AG04449 (cell line): Measurements from ENCODE around the gene SH3YL1.

Experiments
- CTCF ChIA-PET: fragments of 350-600 bp; formaldehyde crosslinking; extraction: SDS; loops from one replicate; lab custom pipeline; 2021; ENCODE audit warnings: antibody characterized with exemption; lab: Yijun Ruan, JAX
- POLR2A ChIA-PET: fragments of 400-600, 350-600 bp; formaldehyde crosslinking; extraction: SDS; loops from one replicate; lab custom pipeline; 2020; ENCODE audit warnings: antibody characterized with exemption, inconsistent platforms; lab: Yijun Ruan, JAX
- DNase-seq: peaks from one replicate; pipeline ENCODE4 v3.0.0-alpha.2; 2010; ENCODE audit warnings: low read depth, low spot score
- H3K4me3 ChIP-seq: 2 replicates; pipeline ENCODE4 v1.5.1; 2011; ENCODE audit warnings: low read depth, mild to moderate bottlenecking, control low read depth, low read length
- TF ChIP-seq, protein P1 (sequence below): IDR thresholded peaks from one replicate; pipeline ENCODE4 v1.5.1; 2011; ENCODE audit warnings: mild to moderate bottlenecking, moderate library complexity, low read length, control low read depth, inconsistent platforms; ENCODE audit not compliant: insufficient read depth; ENCODE audit errors: missing control alignments

Gene SH3YL1

DNA sequence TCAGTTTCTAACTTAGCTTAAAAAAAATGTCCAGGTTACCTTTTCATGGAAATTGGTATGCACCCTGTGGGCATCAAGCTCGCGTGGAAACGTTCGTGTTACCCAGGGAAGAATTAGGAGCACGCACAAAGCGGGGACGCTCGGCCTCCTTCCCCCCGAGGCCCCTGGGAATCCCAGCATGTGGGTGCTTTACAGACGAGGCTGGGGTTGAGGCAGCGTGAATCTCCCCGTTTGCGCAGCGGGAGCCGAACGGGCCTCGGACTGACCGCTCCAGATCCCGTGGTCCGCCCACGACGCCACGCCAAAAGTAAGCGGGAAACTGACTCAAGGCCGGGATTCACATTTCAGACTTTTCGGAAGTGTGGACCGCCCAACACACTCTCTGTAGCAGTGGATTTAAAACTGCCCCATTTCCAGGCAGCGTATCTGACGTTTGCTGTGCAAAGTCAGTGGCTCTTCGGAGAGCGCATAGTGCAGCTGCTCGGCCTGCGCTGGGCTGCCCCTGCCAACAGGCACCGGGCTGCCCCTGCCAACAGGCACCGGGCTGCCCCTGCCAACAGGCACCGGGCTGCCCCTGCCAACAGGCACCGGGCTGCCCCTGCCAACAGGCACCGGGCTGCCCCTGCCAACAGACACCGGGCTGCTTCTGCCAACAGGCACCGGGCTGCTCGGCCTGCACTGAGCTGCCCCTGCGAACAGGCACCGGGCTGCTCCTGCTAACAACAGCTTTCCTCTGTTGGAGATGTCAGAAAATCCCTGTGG, 49.7 kb downstream of the SH3YL1 start:
- CTCF ChIA-PET = no interaction called here
- DNase-seq = no peak
- H3K4me3 ChIP-seq = no peak overlapping the region
- POLR2A ChIA-PET = no interaction called here
- TF ChIP-seq, protein P1, sequence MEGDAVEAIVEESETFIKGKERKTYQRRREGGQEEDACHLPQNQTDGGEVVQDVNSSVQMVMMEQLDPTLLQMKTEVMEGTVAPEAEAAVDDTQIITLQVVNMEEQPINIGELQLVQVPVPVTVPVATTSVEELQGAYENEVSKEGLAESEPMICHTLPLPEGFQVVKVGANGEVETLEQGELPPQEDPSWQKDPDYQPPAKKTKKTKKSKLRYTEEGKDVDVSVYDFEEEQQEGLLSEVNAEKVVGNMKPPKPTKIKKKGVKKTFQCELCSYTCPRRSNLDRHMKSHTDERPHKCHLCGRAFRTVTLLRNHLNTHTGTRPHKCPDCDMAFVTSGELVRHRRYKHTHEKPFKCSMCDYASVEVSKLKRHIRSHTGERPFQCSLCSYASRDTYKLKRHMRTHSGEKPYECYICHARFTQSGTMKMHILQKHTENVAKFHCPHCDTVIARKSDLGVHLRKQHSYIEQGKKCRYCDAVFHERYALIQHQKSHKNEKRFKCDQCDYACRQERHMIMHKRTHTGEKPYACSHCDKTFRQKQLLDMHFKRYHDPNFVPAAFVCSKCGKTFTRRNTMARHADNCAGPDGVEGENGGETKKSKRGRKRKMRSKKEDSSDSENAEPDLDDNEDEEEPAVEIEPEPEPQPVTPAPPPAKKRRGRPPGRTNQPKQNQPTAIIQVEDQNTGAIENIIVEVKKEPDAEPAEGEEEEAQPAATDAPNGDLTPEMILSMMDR = no peak

DNA sequence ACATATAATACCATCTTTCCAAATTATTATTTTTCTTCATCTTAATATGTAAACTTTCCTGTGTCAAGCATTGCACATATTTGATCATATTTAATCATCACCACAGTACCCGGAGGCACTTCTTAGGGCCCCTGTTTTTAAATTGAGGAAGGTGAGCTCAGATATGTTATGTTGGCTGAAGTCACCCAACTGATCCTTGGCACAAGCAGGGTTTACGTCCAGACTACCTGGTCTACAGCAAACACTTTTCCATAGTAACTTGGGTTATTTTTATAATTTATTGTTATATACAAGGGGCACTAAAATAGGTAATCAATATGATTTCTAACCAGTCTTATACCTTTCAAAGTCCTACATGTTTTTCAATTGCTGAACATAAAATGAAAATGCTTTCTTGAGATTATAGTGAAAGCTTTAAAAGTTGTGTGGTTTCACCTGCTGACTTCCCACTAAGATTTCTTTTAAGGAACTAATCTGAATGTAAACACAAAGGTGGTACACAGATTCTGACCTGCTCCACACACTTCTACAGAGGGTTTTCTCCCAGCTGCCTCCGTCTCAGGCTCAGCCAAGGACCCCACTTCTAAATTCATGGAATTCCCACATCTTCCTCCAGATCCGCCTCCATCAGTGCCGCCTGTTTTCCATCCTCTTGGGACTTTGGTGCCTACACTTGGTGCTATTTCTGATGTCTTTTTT, 52.2 kb downstream of the SH3YL1 start:
- no peak for DNase-seq
- no peak overlapping the region for H3K4me3 ChIP-seq
- TF ChIP-seq, protein P1 = no peak
- POLR2A ChIA-PET = no interaction called here
- CTCF ChIA-PET = interaction anchor here (1.0 kb wide), 1 partner anchor 9 kb away, joined by 3 read pairs; no protein-coding TSS in a partner anchor

DNA sequence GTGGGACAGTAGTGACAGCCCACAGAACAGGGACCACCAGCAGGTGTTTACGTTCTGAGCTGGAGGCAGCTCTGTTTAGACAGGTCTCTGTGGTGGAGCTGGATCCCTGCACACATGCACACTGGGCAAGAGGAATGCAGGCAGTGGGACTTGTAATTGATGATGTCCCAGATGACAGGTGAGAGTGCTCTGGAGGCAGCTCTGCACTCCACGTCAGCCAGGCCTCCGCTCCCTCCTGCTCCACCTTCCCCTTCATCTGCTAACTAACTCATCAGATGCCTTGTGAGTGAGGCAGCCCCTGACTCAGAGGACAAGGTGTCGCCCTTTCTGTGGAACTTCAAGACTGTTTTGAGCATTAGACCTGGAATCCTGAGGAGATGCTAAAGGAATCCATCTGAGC, 53.2 kb downstream of the SH3YL1 start:
- TF ChIP-seq, protein P1 = no peak
- DNase-seq = no peak
- H3K4me3 ChIP-seq = no peak overlapping the region
- POLR2A ChIA-PET = no interaction called here
- CTCF ChIA-PET = interaction anchor here (1.0 kb wide), 1 partner anchor 10 kb away, joined by 3 read pairs; no protein-coding TSS in a partner anchor

DNA sequence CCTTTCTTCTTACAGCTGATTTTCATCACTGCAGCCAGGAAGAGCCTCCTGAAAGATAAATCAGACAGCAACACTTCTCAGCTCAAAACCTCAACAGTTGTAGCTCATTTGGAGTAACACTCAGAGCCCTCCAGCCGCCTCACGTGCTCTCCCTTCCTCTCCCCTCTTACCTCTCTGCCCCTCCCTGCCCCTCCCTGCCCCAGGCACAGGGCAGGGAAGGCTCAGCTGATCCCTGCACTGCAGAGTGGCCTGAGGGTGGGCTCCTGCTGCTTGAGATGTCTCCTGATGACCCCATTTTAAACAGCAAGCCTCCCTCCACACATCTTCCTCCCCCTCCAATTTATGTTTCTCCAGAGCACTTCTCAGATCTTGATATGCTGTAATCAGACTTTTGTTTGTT, 54.4 kb downstream of the SH3YL1 start:
- ChIA-PET CTCF (no interaction called here), POLR2A (no interaction called here)
- TF ChIP-seq, protein P1 = no peak
- DNase-seq = no peak
- no peak overlapping the region for H3K4me3 ChIP-seq

DNA sequence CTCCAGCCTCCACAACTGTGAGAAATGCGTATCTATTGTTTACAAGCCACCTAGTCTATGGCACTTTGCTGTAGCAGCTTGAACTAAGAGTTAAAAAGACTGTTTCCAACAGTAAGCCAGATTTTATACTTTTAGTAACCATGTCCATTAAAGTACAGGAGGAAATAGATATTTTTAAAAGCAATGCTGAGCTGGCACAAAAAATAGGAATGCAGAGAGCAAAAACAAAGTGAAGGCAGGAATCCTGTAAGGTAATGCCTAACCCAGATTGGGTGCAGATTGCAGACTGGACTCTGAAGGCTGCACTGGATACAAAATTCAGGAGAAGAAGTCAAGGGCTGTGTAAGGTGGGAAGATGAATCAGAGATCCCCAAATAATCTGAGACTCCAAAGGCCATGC, 55.5 kb downstream of the SH3YL1 start:
- DNase-seq = no peak
- no peak overlapping the region for H3K4me3 ChIP-seq
- TF ChIP-seq, protein P1 = no peak
- ChIA-PET POLR2A (no interaction called here), CTCF (no interaction called here)

DNA sequence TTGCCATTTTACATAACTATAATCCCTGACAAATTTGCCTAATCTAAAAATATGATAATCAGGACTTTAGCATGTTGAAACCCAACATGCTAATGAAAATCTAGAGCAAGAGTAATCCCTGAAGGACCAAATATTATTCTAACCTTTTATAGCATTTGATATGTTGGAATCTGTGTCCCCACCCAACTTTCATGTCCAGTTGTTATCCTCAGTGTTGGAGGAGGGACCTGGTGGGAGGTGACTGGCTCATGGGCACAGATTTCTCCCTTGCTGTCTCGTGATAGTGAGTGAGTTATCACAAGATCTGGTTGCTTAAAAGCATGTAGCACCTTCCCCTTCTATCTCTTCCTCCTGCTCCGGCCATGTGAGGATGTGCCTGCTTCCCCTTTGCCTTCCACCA, 59.8 kb downstream of the SH3YL1 start:
- no peak overlapping the region for H3K4me3 ChIP-seq
- CTCF ChIA-PET = no interaction called here
- no peak for DNase-seq
- POLR2A ChIA-PET = no interaction called here
- TF ChIP-seq, protein P1 = no peak
